Mesenchymal stem cell (in vitro differentiated cells and primary cell): ENCODE results near the gene R3HDM4.
A peak's percentile ranks its signal among the peaks of the same experiment; 100 is the strongest.
"Not testable (repeated sequence)": the region's sequence is repeated elsewhere in the genome, so short reads cannot be mapped to it uniquely, and the experiment has no call there.

ENCODE experiments used
- DNase-seq: peaks from one replicate; pipeline ENCODE4 v3.0.0-alpha.2; 2013
- H2AFZ ChIP-seq: one replicate; pipeline ENCODE4 v1.6.1; 2013; ENCODE audit warnings: low read depth, mild to moderate bottlenecking, control low read depth, inconsistent platforms, low read length, moderate library complexity
- H2AK5ac ChIP-seq: 2 replicates; pipeline ENCODE4 v1.6.1; 2013; ENCODE audit warnings: low read length, moderate library complexity, mild to moderate bottlenecking, inconsistent platforms; ENCODE audit not compliant: severe bottlenecking
- H2BK120ac ChIP-seq: one replicate; pipeline ENCODE4 v1.6.1; 2013; ENCODE audit warnings: low read depth, mild to moderate bottlenecking, inconsistent platforms, low read length, moderate library complexity
- H2BK12ac ChIP-seq, 2 experiments: one replicate each; pipeline ENCODE4 v1.6.1; 2013; ENCODE audit warnings: inconsistent platforms in 2 of 2, low read length in 2 of 2, mild to moderate bottlenecking in 2 of 2, moderate library complexity in 2 of 2, control low read depth in 1 of 2
- H2BK15ac ChIP-seq: one replicate; pipeline ENCODE4 v1.6.1; 2013; ENCODE audit warnings: mild to moderate bottlenecking, low read depth, inconsistent platforms; ENCODE audit not compliant: poor library complexity, severe bottlenecking
- H2BK5ac ChIP-seq: 2 replicates; pipeline ENCODE4 v1.6.1; 2013; ENCODE audit warnings: low read depth, mild to moderate bottlenecking, low read length, control low read depth, inconsistent platforms; ENCODE audit not compliant: poor library complexity, severe bottlenecking
- H3K14ac ChIP-seq, 2 experiments: one replicate each; pipeline ENCODE4 v1.6.1; 2013; ENCODE audit warnings: inconsistent platforms in 2 of 2, low read length in 2 of 2, control low read depth in 1 of 2, mild to moderate bottlenecking in 1 of 2, moderate library complexity in 1 of 2
- H3K18ac ChIP-seq, 2 experiments: one replicate each; pipeline ENCODE4 v1.6.1; 2013; ENCODE audit warnings: inconsistent platforms in 2 of 2, low read length in 2 of 2, control low read depth in 1 of 2, low read depth in 1 of 2, mild to moderate bottlenecking in 1 of 2
- H3K23ac ChIP-seq, 2 experiments: one replicate each; pipeline ENCODE4 v1.6.1; 2013; ENCODE audit warnings: inconsistent platforms in 2 of 2, low read length in 2 of 2, mild to moderate bottlenecking in 2 of 2, moderate library complexity in 2 of 2, control low read depth in 1 of 2
- H3K27ac ChIP-seq: 2 replicates; pipeline ENCODE4 v1.5.1; 2013; ENCODE audit warnings: mild to moderate bottlenecking, moderate library complexity, low read length, control low read depth, inconsistent platforms; ENCODE audit not compliant: poor library complexity, severe bottlenecking
- H3K27me3 ChIP-seq, 2 experiments: 2 replicates each; pipeline versions ENCODE4 v1.6.1 to v1.7.0; 2013; ENCODE audit warnings: low read length in 2 of 2, mild to moderate bottlenecking in 2 of 2, moderate library complexity in 2 of 2, control low read depth in 1 of 2, inconsistent platforms in 1 of 2; ENCODE audit not compliant: control insufficient read depth in 1 of 2, insufficient read depth in 1 of 2
- H3K36me3 ChIP-seq, 2 experiments: 2 replicates each; pipeline versions ENCODE4 v1.6.1 to v1.7.0; 2013; ENCODE audit warnings: low read length in 2 of 2, control low read depth in 1 of 2, inconsistent platforms in 1 of 2, low read depth in 1 of 2, mild to moderate bottlenecking in 1 of 2; ENCODE audit not compliant: insufficient read depth in 2 of 2, control insufficient read depth in 1 of 2
- H3K4ac ChIP-seq, 2 experiments: one replicate each; pipeline ENCODE4 v1.6.1; 2013; ENCODE audit warnings: inconsistent platforms in 2 of 2, low read length in 2 of 2, mild to moderate bottlenecking in 2 of 2, moderate library complexity in 2 of 2, control low read depth in 1 of 2, low read depth in 1 of 2
- H3K4me1 ChIP-seq: 2 replicates; pipeline ENCODE4 v1.6.1; 2013; ENCODE audit warnings: low read depth, low read length, control low read depth; ENCODE audit not compliant: control insufficient read depth, insufficient read depth
- H3K4me2 ChIP-seq: 2 replicates; pipeline ENCODE4 v1.6.1; 2013; ENCODE audit warnings: low read length, mild to moderate bottlenecking, inconsistent platforms; ENCODE audit not compliant: poor library complexity, severe bottlenecking
- H3K4me3 ChIP-seq, 2 experiments: 2 replicates each; pipeline versions ENCODE4 v1.5.1 to v1.7.0; 2013; ENCODE audit warnings: low read length in 2 of 2, mild to moderate bottlenecking in 2 of 2, control low read depth in 1 of 2, low read depth in 1 of 2; ENCODE audit not compliant: insufficient read depth in 1 of 2
- H3K79me1 ChIP-seq: replicated peaks from 2 replicates; pipeline ENCODE4 v1.6.1; 2013; ENCODE audit warnings: mild to moderate bottlenecking, control low read depth, low read length, inconsistent platforms; ENCODE audit not compliant: poor library complexity, severe bottlenecking
- H3K9ac ChIP-seq: 2 replicates; pipeline ENCODE4 v1.7.0; 2013; ENCODE audit warnings: mild to moderate bottlenecking, low read length, moderate library complexity
- H3K9me3 ChIP-seq: 2 replicates; pipeline ENCODE4 v1.7.0; 2013; ENCODE audit warnings: mild to moderate bottlenecking, low read length; ENCODE audit not compliant: control insufficient read depth
- H4K8ac ChIP-seq: one replicate; pipeline ENCODE4 v1.6.1; 2013; ENCODE audit warnings: inconsistent platforms, mild to moderate bottlenecking, low read length, moderate library complexity
- H4K91ac ChIP-seq: one replicate; pipeline ENCODE4 v1.6.1; 2013; ENCODE audit warnings: mild to moderate bottlenecking, low read length, inconsistent platforms
- WGBS: methylation state at CpG from one replicate; pipeline ENCODE4 v1.1.7; 2013; ENCODE audit warnings: mixed read lengths; 5-methylcytosine and 5-hydroxymethylcytosine counted together

The R3HDM4 gene

GRCh38 chr19:879711-880438 is 33.1 kb downstream of the R3HDM4 start:
- Histone ChIP-seq H4K91ac (no peak overlapping the region), H2BK5ac (no peak overlapping the region), H3K23ac (no peak overlapping the region), H3K4me3 (no peak overlapping the region), H2AFZ (no peak overlapping the region), H3K9me3 (no peaks in the 10 kb centered on the region), H3K36me3 (peaks cover 55 to 97% of the 10 kb centered on the region in 2 experiments), H3K18ac (no peak overlapping the region), H3K14ac (no peak overlapping the region), H3K27ac (no peak overlapping the region), H3K79me1 (peaks cover 29% of the 10 kb centered on the region), H2BK120ac (no peak overlapping the region), H4K8ac (no peak overlapping the region), H3K4ac (no peak overlapping the region), H3K27me3 (no peaks in the 10 kb centered on the region), H2AK5ac (no peak overlapping the region), H2BK12ac (no peak overlapping the region), H3K4me1 (peaks cover 24% of the 10 kb centered on the region), H3K9ac (no peak overlapping the region), H3K4me2 (no peak overlapping the region), H2BK15ac (no peak overlapping the region)
- WGBS, result 95% methylated on average over 31 of the region's 37 CpGs
- no peak for DNase-seq

GRCh38 chr19:878751-879561 is 34.1 kb downstream of the R3HDM4 start:
- peak overlapping the region in 1 of 2 experiments; percentile 31 for H3K4me3 ChIP-seq
- not testable (repeated sequence) for H2AFZ ChIP-seq, H4K91ac ChIP-seq, H3K14ac ChIP-seq, DNase-seq, H4K8ac ChIP-seq, H2AK5ac ChIP-seq, H3K18ac ChIP-seq, H3K23ac ChIP-seq, H3K9me3 ChIP-seq, H2BK12ac ChIP-seq, H3K4me2 ChIP-seq, H2BK15ac ChIP-seq, H3K27me3 ChIP-seq, H3K27ac ChIP-seq, H3K9ac ChIP-seq, H2BK120ac ChIP-seq, H3K4ac ChIP-seq, H2BK5ac ChIP-seq
- H3K36me3 ChIP-seq, result peaks cover 59 to 96% of the 10 kb centered on the region in 2 experiments
- H3K4me1 ChIP-seq, result peaks cover 17% of the 10 kb centered on the region
- peaks cover 24% of the 10 kb centered on the region for H3K79me1 ChIP-seq
- WGBS, result 94% methylated on average over 20 of the region's 24 CpGs

- not testable (repeated sequence) for H3K14ac ChIP-seq, H2BK12ac ChIP-seq, H2BK15ac ChIP-seq, H3K4me3 ChIP-seq, H3K9ac ChIP-seq, H2AFZ ChIP-seq, DNase-seq, H3K27me3 ChIP-seq, H4K8ac ChIP-seq, H3K9me3 ChIP-seq, H4K91ac ChIP-seq, H2BK5ac ChIP-seq, H2BK120ac ChIP-seq, H3K4me1 ChIP-seq, H3K4ac ChIP-seq, H3K23ac ChIP-seq, H3K18ac ChIP-seq, H2AK5ac ChIP-seq, H3K4me2 ChIP-seq, H3K27ac ChIP-seq
- Histone ChIP-seq H3K79me1 (peaks cover 24% of the 10 kb centered on the region), H3K36me3 (peaks cover 54 to 96% of the 10 kb centered on the region in 2 experiments)
- 93% methylated on average over 18 of the region's 23 CpGs for WGBS
Measured at GRCh38 chr19:877992-878660, 34.9 kb downstream of the R3HDM4 start.

GRCh38 chr19:876780-877314 is 36.2 kb downstream of the R3HDM4 start:
- Histone ChIP-seq H2BK120ac (no peak overlapping the region), H2BK12ac (no peak overlapping the region), H2BK5ac (no peak overlapping the region), H3K14ac (no peak overlapping the region), H2AK5ac (no peak overlapping the region), H2BK15ac (no peak overlapping the region), H3K9me3 (no peaks in the 10 kb centered on the region), H3K4me3 (no peak overlapping the region), H3K4me1 (peaks cover 19% of the 10 kb centered on the region), H3K36me3 (peaks cover 41 to 91% of the 10 kb centered on the region in 2 experiments), H3K4ac (no peak overlapping the region), H4K91ac (no peak overlapping the region), H2AFZ (no peak overlapping the region), H3K18ac (no peak overlapping the region), H3K79me1 (peaks cover 13% of the 10 kb centered on the region), H3K9ac (no peak overlapping the region), H4K8ac (no peak overlapping the region), H3K27ac (no peak overlapping the region), H3K23ac (no peak overlapping the region), H3K4me2 (no peak overlapping the region), H3K27me3 (no peaks in the 10 kb centered on the region)
- no peak for DNase-seq
- 97% methylated on average over 29 of the region's 29 CpGs for WGBS
